ENCODE results near the gene COL11A2. TPM values are rescaled to one million over a fixed set of nuclear protein-coding genes. Genes with fewer than 3 reads are reported as not detected.
A peak's percentile ranks its signal among the peaks of the same experiment; 100 is the strongest.

COL11A2 gene
- total RNA-seq, 1 donor from 2014 or later: 0.32 TPM

DNA sequence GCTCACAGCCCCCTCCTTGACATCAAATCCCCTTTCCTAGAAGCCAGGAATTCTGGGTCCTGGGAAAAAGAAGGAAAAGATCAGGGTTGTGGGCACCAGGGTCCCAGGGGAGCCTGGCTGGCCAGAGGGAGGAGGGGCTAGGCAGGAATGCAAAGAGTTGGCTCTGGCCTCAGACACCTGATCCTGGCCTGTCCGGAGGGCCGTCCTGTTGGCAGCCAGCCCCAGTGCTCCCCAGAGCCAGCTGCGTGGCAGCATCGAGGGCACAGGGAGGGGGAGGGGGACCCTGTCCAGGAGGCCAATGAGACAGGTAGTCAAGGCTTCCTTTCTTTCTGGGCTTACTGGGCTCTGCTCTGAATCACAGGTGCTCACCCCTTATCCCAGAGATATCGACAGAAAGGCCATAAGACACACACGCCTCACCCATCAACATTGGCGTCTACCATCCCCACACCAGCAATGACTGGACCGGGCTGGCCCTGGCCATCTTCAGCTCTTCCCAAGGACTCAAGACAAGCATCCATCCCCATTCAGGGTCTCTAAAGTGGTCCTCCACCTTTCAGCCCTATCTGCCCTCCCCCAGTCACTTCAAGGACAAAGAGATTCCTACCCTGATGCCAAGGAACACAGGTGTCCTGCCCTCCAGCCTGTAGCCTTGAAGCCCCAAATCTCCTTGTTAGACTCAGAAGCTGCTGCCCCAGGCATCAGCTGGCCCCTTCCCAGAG lies 723 bp downstream of the COL11A2 start:
- no peak for ATAC-seq

DNA sequence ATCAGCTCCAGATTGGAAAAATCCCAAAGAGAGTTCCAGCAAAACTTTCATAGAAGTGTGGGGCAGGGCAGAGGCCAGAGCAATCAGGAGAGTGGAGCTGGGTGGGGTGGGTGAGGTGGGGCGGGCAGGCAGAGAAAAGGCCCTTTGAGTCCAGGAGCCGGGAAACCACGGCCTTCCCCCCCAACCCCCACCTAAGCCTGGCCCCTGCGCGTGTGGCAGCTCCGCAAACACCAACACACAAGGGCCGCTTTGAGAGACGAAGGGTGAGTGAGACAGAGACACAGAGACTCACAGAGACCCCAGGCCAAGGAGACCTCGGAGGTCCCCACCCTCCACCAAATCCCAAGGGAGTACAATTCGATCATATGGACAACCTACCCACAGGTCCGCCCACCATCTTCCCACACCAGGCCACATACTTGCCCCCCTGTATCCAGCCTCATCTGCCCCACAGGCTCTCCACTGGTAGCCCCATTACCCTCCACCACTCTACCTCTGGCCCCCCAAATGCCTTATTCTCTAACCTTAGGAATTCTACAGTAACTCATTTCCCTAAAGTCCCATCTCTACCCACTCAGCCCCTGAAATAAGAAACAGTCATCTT lies 1.7 kb downstream of the COL11A2 start:
- ATAC-seq: no peak

DNA sequence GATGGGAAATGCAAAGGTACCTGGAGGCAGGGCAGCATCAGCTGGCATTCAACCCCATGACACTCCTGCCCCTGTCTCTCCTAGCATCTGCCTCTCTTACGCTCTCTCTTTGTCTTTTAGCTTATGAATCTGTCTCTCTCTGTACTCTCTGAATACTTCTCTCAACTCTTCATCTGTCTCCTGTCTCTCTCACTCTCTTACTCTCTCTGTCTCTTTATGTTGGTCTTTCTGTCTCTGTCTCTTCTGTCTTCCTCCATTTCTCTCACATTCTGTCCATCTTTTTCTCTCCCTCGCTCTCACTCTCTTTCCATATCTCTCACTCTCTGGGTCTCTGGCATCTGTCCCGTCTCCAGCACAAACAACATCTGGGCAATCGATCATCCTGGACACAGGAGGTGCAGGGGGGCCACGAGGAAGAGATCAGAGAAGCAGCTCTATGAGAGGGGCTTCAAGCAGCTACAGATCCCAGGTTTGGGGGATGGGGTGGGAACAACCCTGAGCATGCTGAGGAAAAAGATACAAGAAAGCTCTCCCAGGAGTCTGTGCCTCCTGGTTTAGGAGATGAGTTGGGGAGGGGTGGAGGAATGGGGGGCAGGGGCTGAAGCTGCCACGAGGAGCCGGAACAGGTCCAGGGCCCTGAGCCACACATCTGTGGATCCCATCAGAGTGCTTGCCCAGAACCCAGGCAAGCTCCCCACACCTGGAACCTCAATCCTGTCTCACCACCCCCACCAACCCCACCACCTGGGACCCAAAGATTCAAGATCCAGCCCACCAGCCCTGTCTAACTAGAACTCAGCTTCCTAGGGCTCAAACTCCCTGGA lies 2.4 kb downstream of the COL11A2 start:
- no peak for ATAC-seq

DNA sequence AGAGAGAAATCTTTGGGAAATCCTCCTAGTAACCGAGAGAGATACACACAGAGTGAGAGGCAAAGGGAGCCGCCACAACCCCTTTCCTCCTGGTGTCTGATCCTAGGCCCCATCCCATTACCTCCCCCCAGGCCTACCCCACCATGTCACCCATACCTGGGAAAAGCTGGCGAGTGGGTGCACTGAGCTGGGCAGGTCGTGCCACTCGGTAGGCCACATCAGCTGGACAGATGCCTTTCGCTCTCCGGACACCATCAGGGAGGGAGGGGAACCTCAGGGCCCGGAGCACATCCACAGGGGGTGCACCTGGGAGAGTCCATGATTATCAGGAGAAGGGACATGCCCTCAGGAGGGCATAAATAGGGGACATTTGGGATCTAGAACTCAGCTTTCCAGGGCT lies 3.1 kb downstream of the COL11A2 start:
- ATAC-seq: no peak

DNA sequence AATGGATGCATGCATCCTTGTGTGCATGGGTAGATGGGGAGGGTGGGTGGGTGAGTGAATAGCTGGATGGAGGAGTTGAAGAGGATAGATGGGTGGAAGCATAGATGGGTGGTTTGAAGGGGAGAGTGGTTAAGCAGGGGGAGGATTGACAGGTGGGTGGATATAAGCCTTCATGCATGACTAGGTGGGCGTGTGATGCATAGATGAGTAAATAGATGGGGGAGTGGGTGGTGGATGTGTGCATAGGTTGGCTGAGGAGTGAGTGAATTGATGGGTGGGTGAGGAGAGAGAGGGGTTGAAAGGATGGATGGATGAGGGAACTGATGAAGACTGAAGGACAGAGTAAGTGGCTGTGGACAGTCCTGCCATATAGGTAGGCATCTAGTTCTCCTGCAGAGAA lies 4.5 kb downstream of the COL11A2 start:
- no peak for ATAC-seq

DNA sequence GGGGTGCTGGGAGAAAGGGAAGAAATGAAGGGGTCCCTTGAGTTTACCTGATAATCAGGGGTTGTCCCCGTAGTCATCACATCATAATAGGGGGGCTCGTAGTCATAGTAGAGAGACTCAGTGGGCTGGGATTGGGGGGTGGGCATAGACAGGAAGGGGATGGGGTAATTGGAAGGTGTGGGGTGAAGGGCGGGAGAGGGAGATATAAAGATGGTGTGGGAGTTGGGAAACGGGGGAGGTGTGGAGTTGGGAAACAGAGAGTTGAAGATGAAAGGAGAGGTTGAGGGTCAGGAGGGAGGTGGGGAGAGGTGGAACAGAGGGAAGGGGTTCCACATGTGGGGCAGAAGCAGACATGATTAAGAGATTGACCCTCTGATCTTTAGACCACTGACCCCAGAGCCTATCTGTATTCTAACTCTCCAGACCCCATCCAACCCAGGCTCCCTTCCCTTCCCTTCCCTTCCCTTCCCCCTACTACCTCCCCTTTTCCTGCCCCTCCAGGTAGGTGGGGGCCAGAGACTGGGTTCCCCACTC lies 6.5 kb downstream of the COL11A2 start:
- no peak for ATAC-seq

DNA sequence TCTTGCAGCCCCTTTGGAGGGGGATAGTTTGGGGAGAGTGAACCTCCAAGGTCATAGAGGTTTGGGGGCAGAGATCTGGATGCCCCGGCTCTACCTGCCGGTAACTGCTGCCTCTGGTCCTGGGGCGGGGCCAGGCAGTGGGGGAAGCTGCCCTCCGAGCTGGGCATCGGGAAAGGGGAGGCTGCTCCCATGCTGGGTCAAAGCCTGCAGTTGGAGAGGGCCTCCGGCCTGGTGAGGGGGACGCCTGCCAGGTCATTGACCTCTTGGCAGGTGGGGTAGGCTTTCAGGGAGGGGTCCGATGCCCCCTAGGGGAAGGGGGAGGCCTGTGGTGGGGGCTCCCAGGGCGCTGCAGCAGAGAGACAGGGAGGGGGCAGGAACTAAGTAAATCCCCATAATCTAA lies 7.1 kb downstream of the COL11A2 start:
- ATAC-seq: no peak

DNA sequence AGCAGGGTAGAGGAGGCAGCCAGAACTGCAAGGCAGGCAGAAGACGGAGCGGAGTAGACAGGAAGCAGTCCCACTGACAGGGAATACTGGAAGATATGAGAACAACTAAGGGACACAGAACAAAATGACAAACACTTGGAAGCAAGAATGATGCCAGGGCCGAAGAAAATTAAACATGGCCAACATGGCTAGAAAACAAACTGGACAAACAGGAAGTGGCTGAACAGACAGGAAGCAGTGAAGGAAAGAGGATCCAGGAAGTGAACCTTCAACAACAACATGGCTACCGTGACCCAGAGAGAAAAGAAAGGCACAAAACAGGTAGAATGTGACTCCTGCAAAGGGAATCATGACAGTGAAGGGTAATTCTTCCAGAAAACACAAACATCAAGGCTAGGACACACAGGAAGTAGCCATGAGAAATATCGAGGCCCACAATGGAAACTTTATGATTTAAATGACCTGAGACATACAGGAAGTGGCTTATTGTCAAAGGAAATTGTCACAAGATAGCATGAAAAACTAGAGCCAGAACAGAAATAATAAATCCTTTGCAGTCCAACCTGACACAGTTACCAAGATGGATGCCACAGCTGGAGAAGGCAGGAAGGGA lies 9.1 kb downstream of the COL11A2 start:
- no peak for ATAC-seq

DNA sequence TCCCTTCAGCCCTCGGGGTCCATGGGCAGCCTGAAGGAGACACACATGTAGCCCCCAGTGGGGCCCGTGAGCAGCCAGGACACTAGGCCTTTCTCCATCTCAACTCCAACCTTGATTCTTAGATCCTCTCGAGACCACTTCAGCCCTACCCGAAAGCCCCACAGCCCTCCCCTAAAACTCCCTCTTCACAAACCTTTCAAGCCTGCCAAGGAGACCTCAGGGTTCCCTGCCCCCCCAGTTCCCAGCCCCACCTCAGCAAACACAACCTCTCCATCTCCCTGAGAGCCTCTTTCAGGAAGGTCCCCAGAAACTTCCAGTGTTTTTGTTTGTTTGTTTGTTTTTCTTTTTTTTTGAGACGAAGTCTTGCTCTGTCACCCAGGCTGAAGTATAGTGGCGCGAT lies 11.1 kb downstream of the COL11A2 start:
- ATAC-seq: no peak

DNA sequence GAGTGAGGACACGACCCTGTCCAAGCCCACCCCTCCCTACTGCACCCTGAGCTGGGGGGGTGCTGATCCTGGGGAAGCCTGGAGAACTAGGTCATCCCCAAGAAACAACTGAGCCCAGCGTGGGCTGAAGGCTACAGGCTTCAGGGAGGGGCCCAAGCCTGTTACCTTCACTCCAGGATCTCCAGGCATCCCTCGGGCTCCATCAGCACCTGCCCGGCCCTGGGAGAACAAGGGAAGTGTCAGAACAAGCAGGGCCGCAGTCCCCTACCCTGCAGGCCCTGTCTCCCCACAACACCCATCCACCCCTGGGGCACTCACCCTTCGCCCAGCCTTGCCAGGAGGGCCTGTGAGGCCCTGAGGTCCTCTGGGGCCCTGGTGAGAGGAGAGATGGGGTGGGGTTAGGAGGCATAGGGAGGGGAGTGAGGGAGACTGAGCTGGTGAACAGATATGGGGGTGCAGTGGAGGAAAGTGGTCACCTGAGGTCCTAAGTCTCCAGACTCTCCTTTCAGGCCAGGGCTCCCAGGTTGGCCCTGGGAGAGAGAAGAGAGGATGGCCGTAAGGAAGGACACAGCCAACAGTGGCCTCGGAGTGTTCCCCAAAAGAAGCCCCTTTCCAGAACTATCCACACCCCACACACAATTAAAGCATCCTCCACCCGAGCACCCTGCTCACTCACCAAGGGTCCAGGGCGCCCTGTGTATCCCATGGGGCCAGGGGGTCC lies 13.4 kb downstream of the COL11A2 start:
- no peak for ATAC-seq

DNA sequence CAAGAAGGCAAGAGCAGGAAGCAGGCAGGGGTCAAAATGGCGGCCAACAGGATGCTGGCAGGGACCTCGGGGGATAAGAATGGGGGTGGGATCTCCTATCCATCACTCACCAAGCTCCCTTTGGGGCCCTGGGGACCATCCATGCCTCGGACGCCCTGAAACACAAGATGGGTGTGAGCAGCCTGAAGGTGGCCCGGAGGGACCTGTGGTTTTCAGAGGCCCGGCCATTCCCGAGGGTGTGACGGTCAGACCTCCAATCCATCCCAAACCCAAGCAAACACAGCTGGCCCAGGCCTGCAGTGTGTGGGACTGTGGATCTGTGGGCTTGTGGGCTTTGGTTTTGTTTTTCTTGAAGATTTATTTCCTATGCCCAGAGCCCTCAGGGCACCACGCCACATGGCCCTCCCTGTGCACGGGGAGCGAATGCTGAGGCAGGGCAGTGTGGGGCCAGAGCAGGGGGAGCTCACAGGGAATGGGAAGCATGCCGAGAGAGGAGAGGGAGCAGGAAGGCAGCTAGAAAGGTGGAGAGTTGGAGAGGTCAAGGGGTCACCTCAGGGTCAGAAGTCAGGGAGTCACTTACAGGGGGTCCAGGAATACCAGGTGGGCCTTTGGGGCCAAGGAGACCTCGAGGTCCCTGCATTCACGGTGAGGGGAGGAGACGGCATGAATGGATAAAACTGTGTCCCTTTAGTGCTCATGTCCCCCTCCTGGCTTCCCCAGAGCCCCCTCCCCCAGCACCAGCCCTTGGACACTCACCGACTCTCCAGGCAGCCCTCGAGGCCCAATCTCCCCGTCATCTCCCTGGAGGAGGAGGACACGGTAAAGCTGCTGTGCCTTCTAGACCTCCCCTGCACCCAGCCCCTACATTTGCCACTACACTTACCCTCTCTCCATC lies 14.5 kb downstream of the COL11A2 start:
- no peak for ATAC-seq

DNA sequence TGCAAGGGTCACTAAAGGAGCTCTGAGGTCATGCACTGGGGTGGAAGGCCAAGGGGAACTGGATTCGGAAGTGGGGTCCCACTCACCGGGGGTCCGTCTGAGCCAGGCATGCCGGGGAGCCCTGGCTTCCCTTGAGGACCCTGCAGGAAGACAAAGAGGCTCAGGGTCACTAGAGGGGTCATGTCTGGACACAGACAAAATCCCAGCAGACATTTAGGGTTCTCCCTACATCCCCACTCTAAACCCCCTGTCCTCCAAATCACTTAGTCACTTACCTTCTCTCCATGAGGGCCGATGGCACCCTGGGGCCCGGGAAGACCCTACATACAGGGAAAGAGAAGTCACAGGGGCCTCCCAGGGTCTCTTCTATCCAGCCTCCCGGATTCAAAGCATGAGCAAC lies 15.4 kb downstream of the COL11A2 start:
- ATAC-seq: no peak

DNA sequence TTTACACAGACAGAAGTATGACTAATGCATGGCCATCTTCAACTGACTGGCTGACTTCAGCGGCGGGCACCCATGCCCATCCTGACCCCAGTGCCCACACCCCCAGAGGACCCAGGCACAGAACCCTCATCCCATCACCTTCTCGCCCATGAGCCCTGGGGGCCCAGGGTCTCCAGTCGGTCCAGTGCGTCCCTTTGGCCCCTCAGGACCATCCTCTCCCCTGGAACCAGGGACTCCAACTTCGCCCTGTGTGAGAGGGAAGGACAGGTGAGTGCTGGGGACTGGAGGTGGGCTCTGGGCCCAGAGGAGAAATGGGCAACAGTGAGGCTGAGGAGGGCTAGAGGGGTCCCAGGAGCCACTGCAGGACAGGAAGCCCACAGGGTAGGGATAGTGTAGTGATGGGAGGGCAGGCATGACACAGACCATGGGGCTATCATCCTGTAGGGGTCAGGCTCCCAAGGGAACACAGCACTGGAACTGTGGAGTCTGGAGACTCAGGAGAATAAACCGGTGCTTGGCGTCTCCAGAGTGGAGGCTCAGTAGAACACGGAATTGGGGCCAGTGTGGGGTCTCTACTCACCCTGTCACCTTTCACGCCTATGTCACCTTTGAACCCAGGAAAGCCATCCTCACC lies 16.7 kb downstream of the COL11A2 start:
- ATAC-seq: no peak

DNA sequence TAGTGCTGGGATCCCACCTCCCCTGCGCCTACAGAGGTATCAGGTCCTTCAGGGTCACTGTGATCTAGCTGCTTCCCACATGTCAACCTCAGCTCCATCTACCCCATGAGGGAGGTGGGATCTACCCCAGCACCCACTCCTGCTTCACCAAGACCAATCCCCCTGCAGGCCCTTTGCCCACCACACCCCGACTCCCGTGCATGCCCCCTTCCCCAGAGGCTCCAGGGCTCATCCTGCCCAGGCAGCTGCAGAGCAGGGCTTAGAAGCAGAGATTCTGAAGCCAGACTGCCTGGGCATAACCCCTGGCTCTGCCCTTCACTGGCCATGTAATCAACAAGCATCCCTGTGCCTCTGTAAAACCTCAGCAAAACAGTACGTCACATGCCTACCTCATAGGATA lies 17.5 kb downstream of the COL11A2 start:
- no peak for ATAC-seq

DNA sequence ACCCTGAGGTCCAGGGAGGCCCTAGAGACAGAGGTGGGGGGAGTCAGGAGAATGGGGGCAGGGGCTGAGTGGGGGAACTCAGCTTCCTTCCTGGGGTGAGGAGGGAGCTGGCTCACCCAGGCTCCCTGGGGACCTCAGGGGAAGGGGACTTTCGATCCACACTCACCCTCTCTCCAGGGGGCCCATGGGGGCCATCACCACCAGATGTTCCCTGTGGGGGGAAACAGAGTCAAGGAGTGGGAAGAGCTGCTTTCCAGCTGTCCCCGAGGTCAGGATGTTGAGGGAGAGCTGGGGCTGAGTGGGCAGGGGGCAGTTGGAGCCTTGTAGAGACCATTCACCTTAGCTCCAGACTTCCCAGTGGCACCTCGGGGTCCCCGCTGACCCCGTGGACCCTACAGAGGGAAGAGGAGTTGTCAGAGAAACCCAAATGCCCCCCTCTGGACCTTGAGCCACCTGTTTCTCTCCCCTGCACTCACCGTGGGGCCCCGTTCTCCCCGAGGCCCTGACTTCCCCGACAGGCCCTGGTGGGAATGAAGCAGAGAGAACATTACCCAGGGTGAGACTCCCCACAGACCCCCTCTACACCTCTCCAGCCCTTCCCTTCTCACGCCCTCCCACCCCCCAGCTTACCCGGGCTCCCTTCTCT lies 18.6 kb downstream of the COL11A2 start:
- no peak for ATAC-seq

DNA sequence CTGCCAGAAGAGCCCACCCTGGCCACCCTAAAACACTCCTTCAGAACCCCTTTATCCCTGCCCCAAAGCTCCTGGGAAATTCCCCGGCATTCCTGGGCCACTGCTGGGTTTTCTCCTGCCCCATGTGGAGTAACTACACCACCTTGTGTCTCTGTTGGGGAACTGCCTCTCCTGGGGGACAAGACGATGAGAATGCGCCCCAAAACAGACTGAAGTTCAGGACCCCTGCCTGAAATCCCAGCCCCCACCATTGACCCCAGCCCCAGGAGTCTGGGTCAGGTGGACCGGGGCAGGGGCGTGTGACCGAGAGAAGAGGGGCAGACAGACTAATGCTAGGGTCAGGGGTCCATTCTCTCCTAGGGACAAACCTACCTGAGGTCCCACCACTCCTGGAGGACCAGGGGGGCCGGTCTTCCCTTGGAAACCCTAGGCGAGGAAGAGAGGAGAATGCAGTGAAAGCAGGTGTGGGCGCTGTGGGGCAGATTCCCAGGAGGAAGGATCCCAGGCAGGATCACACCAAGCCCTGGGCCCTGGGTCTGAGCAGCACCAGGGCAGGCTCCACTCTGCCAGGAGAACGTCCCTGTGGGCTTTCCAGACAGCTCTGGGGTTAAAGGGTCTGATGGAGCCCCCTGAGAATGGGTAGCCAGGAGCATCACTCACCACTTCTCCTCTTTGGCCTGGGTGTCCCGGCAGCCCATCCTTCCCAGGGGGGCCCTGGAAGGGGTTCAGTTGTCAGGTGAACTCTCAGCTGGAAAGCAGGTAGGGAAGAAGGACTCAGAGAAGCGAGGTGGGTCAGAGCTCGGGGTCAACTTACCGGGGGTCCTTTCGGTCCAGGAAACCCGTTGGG lies 19.4 kb downstream of the COL11A2 start:
- ATAC-seq: peak; percentile 39

DNA sequence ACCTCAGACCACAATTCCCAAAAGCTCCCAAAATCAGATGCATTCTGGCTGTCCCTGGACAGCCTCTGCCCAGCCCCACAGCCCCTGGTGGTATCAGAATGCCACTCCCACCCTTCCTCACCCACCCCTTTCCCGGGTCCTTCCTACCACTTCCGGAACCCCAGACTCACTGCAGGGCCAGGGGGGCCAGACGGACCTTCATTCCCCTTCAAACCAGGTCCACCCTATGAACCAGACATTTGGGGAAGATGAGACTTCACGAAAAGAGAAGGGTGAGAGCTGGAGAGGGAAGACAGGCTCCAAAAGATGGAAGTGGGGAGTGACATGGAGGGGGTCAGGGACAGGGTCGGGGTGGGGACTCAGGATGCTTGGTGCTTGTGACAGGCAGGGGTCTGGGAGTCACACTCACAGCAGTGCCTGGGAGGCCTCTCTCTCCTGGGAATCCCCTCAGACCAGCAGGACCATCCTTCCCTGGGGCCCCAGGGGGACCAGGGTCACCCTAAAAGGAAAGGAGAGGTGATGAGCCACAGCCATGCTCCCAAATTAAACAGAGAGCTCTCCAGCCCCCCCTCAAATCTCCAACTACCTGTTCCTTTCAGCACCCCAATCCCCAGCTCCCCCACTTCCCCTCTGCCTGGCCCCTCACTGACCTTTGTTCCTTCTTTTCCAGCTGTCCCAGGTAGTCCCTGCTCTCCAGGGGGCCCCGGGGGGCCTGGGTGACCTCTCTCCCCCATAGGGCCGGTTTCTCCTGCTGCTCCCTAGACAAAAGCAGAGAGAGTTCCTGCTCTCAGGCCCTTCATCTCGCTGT lies 20.2 kb downstream of the COL11A2 start:
- ATAC-seq: no peak

All from esophagus mucosa (tissue), 1 donor.